Body of pancreas (tissue), 4 donors: ENCODE data around the gene CACNA1G. TPM values are rescaled to one million over a fixed set of nuclear protein-coding genes. Genes with fewer than 3 reads are reported as not detected.

Source experiments
- ATAC-seq: fragments of 150-250 bp; one replicate; pipeline ENCODE4 v1.9.1; 2016
- DNase-seq, 4 donors: peaks; one replicate each; pipeline ENCODE4 v3.0.0-alpha.2; 2019
- H3K27ac ChIP-seq, 4 donors: fragments of 200-600 bp; sonication (generic); 1 replicate in 3 of 4; 2 replicates in 1 of 4; pipeline versions ENCODE4 v1.5.1 to v1.6.1; 2016 to 2019; ENCODE audit warnings: mild to moderate bottlenecking in 1 of 4, mixed read lengths in 1 of 4, moderate library complexity in 1 of 4
- H3K27me3 ChIP-seq, 2 donors: fragments of 200-600 bp; sonication (generic); one replicate each; pipeline ENCODE4 v1.6.0; 2016; ENCODE audit warnings: mild to moderate bottlenecking in 1 of 2
- H3K36me3 ChIP-seq, 2 donors: fragments of 200-600 bp; sonication (generic); replicated peaks in 1 of 2; 2 replicates each; pipeline ENCODE4 v1.5.1; 2016; ENCODE audit warnings: low read depth in 2 of 2; ENCODE audit not compliant: insufficient read depth in 1 of 2
- H3K4me1 ChIP-seq: fragments of 200-600 bp; sonication (generic); one replicate; pipeline ENCODE4 v1.6.0; 2016
- H3K4me3 ChIP-seq, 2 donors: fragments of 200-600 bp; sonication (generic); 1 replicate in 1 of 2; 2 replicates in 1 of 2; pipeline ENCODE4 v1.5.1; 2016 to 2019
- H3K9me3 ChIP-seq, 3 donors: fragments of 200-600 bp; sonication (generic); 1 replicate in 2 of 3; 2 replicates in 1 of 3; pipeline ENCODE4 v1.5.1; 2016
- CTCF ChIP-seq, 7 experiments: fragments of 450-650 bp in 4 of 7; fragments of 200-600 bp in 3 of 7; sonication (generic) in 3 of 7; IDR thresholded peaks; one replicate each; pipeline ENCODE4 v1.5.1; 2016 to 2019; ENCODE audit warnings: antibody characterized with exemption in 7 of 7
- POLR2A ChIP-seq, 3 donors: fragments of 450-650 bp; IDR thresholded peaks; one replicate each; pipeline ENCODE4 v1.6.1; 2016; ENCODE audit warnings: antibody characterized with exemption in 3 of 3, mild to moderate bottlenecking in 2 of 3
- WGBS, 2 donors: methylation state at CpG; one replicate each; pipeline ENCODE4 v1.1.5; 2017; 5-methylcytosine and 5-hydroxymethylcytosine counted together
- intact Hi-C: fragments of 100-400 bp; cut with DNase I; formaldehyde crosslinking; loops from one replicate; pipeline ENCODE4 v1.15.1; 2023
- total RNA-seq, 2 donors: library from RNA; depleted of rRNA; stranded (reverse); fragments of >200 nt; gene quantifications; one replicate each; pipeline ENCODE4 v1.1.0, GENCODE V29; 2016

Gene CACNA1G
- total RNA-seq, 2 donors from 2014 or later = 0.26 to 0.33 TPM

- no peak overlapping the region for H3K27ac ChIP-seq
- TF ChIP-seq POLR2A (IDR thresholded peaks at IDR 0.05) (no peak), CTCF (IDR thresholded peaks at IDR 0.05) (no peak)
- WGBS, 2 donors = 77 to 83% methylated on average over 10 to 19 of the region's 19 CpGs
- H3K9me3 ChIP-seq = no peaks in the 10 kb centered on the region
- no peaks in the 10 kb centered on the region for H3K27me3 ChIP-seq
- intact Hi-C loops = loop anchor here (5.0 kb wide), 1 partner anchor 72 kb away; no protein-coding TSS in a partner anchor
- DNase-seq (no peak), ATAC-seq (no peak)
- no peaks in the 10 kb centered on the region for H3K36me3 ChIP-seq
- H3K4me3 ChIP-seq = no peak overlapping the region
- H3K4me1 ChIP-seq = peaks cover 18% of the 10 kb centered on the region
Observed at GRCh38 chr17:50625032-50625871, 64.7 kb downstream of the CACNA1G start.

- Histone ChIP-seq H3K9me3 (no peaks in the 10 kb centered on the region), H3K27me3 (no peaks in the 10 kb centered on the region)
Observed at GRCh38 chr17:50626037-50626574, 65.6 kb downstream of the CACNA1G start.

GRCh38 chr17:50627036-50627781 is 66.7 kb downstream of the CACNA1G start:
- intact Hi-C loops = loop anchor here (5.0 kb wide), 1 partner anchor 70 kb away; no protein-coding TSS in a partner anchor
- 78 to 81% methylated on average over 17 of the region's 17 CpGs for whole genome bisulfite sequencing, 2 donors
- H3K27ac ChIP-seq = peak overlapping the region in 2 of 4 donors; percentile 5 to 12
- DNase-seq = no peak
- TF ChIP-seq POLR2A (IDR thresholded peaks at IDR 0.05) (no peak), CTCF (IDR thresholded peaks at IDR 0.05) (no peak)
- H3K4me1 ChIP-seq = peaks cover 29% of the 10 kb centered on the region
- ATAC-seq = no peak
- no peaks in the 10 kb centered on the region for H3K27me3 ChIP-seq
- no peak overlapping the region for H3K4me3 ChIP-seq
- H3K36me3 ChIP-seq = no peaks in the 10 kb centered on the region
- H3K9me3 ChIP-seq = no peaks in the 10 kb centered on the region

More at GRCh38 chr17:50626037-50626574, 65.6 kb downstream of the CACNA1G start:
- ATAC-seq (peak; percentile 66), DNase-seq (peak; percentile 80 to 86 (median 83))
- Histone ChIP-seq H3K27ac (no peak overlapping the region), H3K4me1 (peaks cover 26% of the 10 kb centered on the region), H3K36me3 (no peaks in the 10 kb centered on the region), H3K4me3 (no peak overlapping the region)
- TF ChIP-seq POLR2A (IDR thresholded peaks at IDR 0.05) (no peak), CTCF (IDR thresholded peaks at IDR 0.05) (peak; percentile 60 to 82 (median 74))
- WGBS, 2 donors = 35 to 52% methylated on average over 4 to 19 of the region's 19 CpGs
- intact Hi-C loops = loop anchor here (5.0 kb wide), 1 partner anchor 71 kb away; no protein-coding TSS in a partner anchor

- intact Hi-C loops = loop anchor here (5.0 kb wide), 1 partner anchor 69 kb away; no protein-coding TSS in a partner anchor
- WGBS, 2 donors = 34 to 37% methylated on average over 8 to 17 of the region's 17 CpGs
- H3K36me3 ChIP-seq = no peaks in the 10 kb centered on the region
- DNase-seq (peak in 3 of 4 donors; percentile 51 to 61 (median 56)), ATAC-seq (peak; percentile 25)
- H3K27me3 ChIP-seq = no peaks in the 10 kb centered on the region
- no peaks in the 10 kb centered on the region for H3K9me3 ChIP-seq
- peaks cover 29% of the 10 kb centered on the region for H3K4me1 ChIP-seq
- no peak for TF ChIP-seq CTCF (IDR thresholded peaks at IDR 0.05)
- no peak for TF ChIP-seq POLR2A (IDR thresholded peaks at IDR 0.05)
- H3K27ac ChIP-seq = peak overlapping the region in 3 of 4 donors; percentile 5 to 14 (median 12)
- H3K4me3 ChIP-seq = no peak overlapping the region
Observed at GRCh38 chr17:50627782-50628601, 67.5 kb downstream of the CACNA1G start.
